Measurements from ENCODE around the gene ABHD14A. TPM values are rescaled to one million over a fixed set of nuclear protein-coding genes. Genes with fewer than 3 reads are reported as not detected.

ABHD14A gene
- total and polyA plus RNA-seq, 2 experiments from 2014 or later: 17.1 to 55.1 TPM

DNA sequence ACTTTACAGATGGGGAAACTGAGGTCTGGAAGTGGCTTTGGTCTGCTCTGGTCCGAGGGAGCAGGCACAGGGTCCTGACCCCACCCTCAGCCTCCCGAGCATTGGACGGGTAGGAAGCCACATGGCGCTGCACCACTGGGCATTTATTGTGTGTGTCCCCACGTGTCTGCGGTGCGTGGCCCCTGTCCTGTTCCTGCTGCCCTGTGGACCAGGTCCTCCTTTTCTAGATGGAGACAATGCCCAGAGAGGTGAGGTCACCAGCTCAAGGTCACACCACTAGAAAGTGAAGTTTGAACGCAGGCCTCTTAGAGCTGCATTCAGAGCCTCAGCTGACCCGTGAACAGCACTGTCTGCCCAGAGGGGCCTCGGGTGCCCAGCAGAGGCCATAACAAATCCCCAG, 54.7 kb downstream of the ABHD14A start:
- DNase-seq (ENCODE audit: low spot score): no peak

More for the DNA sequence above, 54.7 kb downstream of the ABHD14A start:
- Histone ChIP-seq H2AFZ (no peak overlapping the region), H3K4me3 (no peak overlapping the region), H3K27me3 (no peaks in the 10 kb centered on the region), H3K27ac (no peak overlapping the region), H3K79me2 (no peaks in the 10 kb centered on the region), H3K4me2 (no peak overlapping the region), H3K36me3 (replicated peaks; ENCODE audit: insufficient read depth, low read depth) (no peaks in the 10 kb centered on the region), H3K9me2 (replicated peaks; ENCODE audit: insufficient read depth) (no peaks in the 10 kb centered on the region), H4K20me1 (ENCODE audit: insufficient read depth, poor library complexity, severe bottlenecking) (no peaks in the 10 kb centered on the region), H3K9me3 (ENCODE audit: low read depth) (no peaks in the 10 kb centered on the region), H3K4me1 (ENCODE audit: insufficient read depth) (peaks cover 8% of the 10 kb centered on the region)
- TF ChIP-seq EZH2 (IDR thresholded peaks at IDR 0.05; ENCODE audit: borderline replicate concordance) (no peak), EZH2phosphoT487 (IDR thresholded peaks at IDR 0.05; ENCODE audit: low read depth, severe bottlenecking, unreplicated experiment) (no peak)
- TF ChIP-seq, protein P1, sequence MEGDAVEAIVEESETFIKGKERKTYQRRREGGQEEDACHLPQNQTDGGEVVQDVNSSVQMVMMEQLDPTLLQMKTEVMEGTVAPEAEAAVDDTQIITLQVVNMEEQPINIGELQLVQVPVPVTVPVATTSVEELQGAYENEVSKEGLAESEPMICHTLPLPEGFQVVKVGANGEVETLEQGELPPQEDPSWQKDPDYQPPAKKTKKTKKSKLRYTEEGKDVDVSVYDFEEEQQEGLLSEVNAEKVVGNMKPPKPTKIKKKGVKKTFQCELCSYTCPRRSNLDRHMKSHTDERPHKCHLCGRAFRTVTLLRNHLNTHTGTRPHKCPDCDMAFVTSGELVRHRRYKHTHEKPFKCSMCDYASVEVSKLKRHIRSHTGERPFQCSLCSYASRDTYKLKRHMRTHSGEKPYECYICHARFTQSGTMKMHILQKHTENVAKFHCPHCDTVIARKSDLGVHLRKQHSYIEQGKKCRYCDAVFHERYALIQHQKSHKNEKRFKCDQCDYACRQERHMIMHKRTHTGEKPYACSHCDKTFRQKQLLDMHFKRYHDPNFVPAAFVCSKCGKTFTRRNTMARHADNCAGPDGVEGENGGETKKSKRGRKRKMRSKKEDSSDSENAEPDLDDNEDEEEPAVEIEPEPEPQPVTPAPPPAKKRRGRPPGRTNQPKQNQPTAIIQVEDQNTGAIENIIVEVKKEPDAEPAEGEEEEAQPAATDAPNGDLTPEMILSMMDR (IDR thresholded peaks at IDR 0.05; ENCODE audit: poor library complexity): no peak
- 88% methylated on average over 10 of the region's 10 CpGs for WGBS (ENCODE audit: low lambda C conversion rate, missing lambda C conversion rate)

Small RNA genes within 50 kb of the gene (small RNA-seq; reads per million reads assigned to genes)
- gene AC115284.1: not detected

Other genes starting within 250 kb of the ABHD14A start
- gene IQCF6, start 195.8 kb upstream of the ABHD14A start, total RNA-seq: not detected in 2 replicates
- gene IQCF6, start 195.8 kb upstream of the ABHD14A start, polyA plus RNA-seq: not detected in 2 replicates
- gene IQCF2, start 113.4 kb upstream of the ABHD14A start, total RNA-seq: not detected in 2 replicates
- gene IQCF2, start 113.4 kb upstream of the ABHD14A start, polyA plus RNA-seq: not detected in 2 replicates
- not detected in 2 replicates for gene IQCF5, start 99.5 kb upstream of the ABHD14A start, total RNA-seq
- gene IQCF5, start 99.5 kb upstream of the ABHD14A start, polyA plus RNA-seq: not detected in 2 replicates
- gene IQCF1, start 71.7 kb upstream of the ABHD14A start, total RNA-seq: not detected in 2 replicates
- not detected in 2 replicates for gene IQCF1, start 71.7 kb upstream of the ABHD14A start, polyA plus RNA-seq
- gene RRP9, start 33.2 kb upstream of the ABHD14A start, total RNA-seq: 14.0 and 17.5 TPM in 2 replicates
- 23.1 and 32.8 TPM in 2 replicates for gene RRP9, start 33.2 kb upstream of the ABHD14A start, polyA plus RNA-seq
- 7.0 and 9.3 TPM in 2 replicates for gene PARP3, start 32.7 kb upstream of the ABHD14A start, total RNA-seq
- gene PARP3, start 32.7 kb upstream of the ABHD14A start, polyA plus RNA-seq: 10.3 and 11.6 TPM in 2 replicates
- not detected in 2 replicates for gene GPR62, start 19.7 kb upstream of the ABHD14A start, total RNA-seq
- 0.08 TPM in 1 of 2 replicates, not detected in the other for gene GPR62, start 19.7 kb upstream of the ABHD14A start, polyA plus RNA-seq
- 48.6 and 60.2 TPM in 2 replicates for gene PCBP4, start 7.6 kb upstream of the ABHD14A start, total RNA-seq
- gene PCBP4, start 7.6 kb upstream of the ABHD14A start, polyA plus RNA-seq: 42.4 and 53.7 TPM in 2 replicates
- gene ABHD14B, start 1.0 kb upstream of the ABHD14A start, total RNA-seq: 31.9 and 32.8 TPM in 2 replicates
- 40.2 and 48.4 TPM in 2 replicates for gene ABHD14B, start 1.0 kb upstream of the ABHD14A start, polyA plus RNA-seq
- gene ACY1, start 8.5 kb downstream of the ABHD14A start, total RNA-seq: 114 and 164 TPM in 2 replicates
- 148 and 183 TPM in 2 replicates for gene ACY1, start 8.5 kb downstream of the ABHD14A start, polyA plus RNA-seq
- 981 and 1,184 TPM in 2 replicates for gene RPL29, start 20.8 kb downstream of the ABHD14A start, total RNA-seq
- 786 and 812 TPM in 2 replicates for gene RPL29, start 20.8 kb downstream of the ABHD14A start, polyA plus RNA-seq
- gene DUSP7, start 81.5 kb downstream of the ABHD14A start, total RNA-seq: 13.1 and 13.8 TPM in 2 replicates
- gene DUSP7, start 81.5 kb downstream of the ABHD14A start, polyA plus RNA-seq: 5.9 and 6.4 TPM in 2 replicates
- 2.6 TPM in 2 replicates for gene POC1A, start 179.4 kb downstream of the ABHD14A start, total RNA-seq
- 3.7 and 5.7 TPM in 2 replicates for gene POC1A, start 179.4 kb downstream of the ABHD14A start, polyA plus RNA-seq
- gene ALAS1, start 223.1 kb downstream of the ABHD14A start, total RNA-seq: 81.8 and 85.3 TPM in 2 replicates
- gene ALAS1, start 223.1 kb downstream of the ABHD14A start, polyA plus RNA-seq: 90.1 and 91.2 TPM in 2 replicates

Data from hepatocyte (in vitro differentiated cells).